ENCODE measurements around the gene SMTNL2.
"Not testable (repeated sequence)": the region's sequence is repeated elsewhere in the genome, so short reads cannot be mapped to it uniquely, and the experiment has no call there.

Gene SMTNL2

GRCh38 chr17:4598776-4599504 lies 14.6 kb downstream of the SMTNL2 start:
- Mint-ChIP-seq H3K4me3 (no peak overlapping the region), H3K36me3 (no peaks in the 10 kb centered on the region), H3K27ac (no peak overlapping the region), H3K9me3 (no peaks in the 10 kb centered on the region), H3K4me1 (peaks cover 4% of the 10 kb centered on the region), H3K27me3 (no peaks in the 10 kb centered on the region)

GRCh38 chr17:4599505-4600281 lies 15.4 kb downstream of the SMTNL2 start:
- H3K4me1 Mint-ChIP-seq: peaks cover 4% of the 10 kb centered on the region
- no peaks in the 10 kb centered on the region for H3K9me3 Mint-ChIP-seq
- H3K27me3 Mint-ChIP-seq: no peaks in the 10 kb centered on the region
- H3K27ac Mint-ChIP-seq: no peak overlapping the region
- no peak overlapping the region for H3K4me3 Mint-ChIP-seq
- no peaks in the 10 kb centered on the region for H3K36me3 Mint-ChIP-seq

- H3K27me3 Mint-ChIP-seq: no peaks in the 10 kb centered on the region
- H3K4me1 Mint-ChIP-seq: no peaks in the 10 kb centered on the region
- H3K36me3 Mint-ChIP-seq: no peaks in the 10 kb centered on the region
- no peak overlapping the region for H3K27ac Mint-ChIP-seq
- H3K9me3 Mint-ChIP-seq: no peaks in the 10 kb centered on the region
- H3K4me3 Mint-ChIP-seq: no peak overlapping the region
Measured at GRCh38 chr17:4600563-4600962, 16.2 kb downstream of the SMTNL2 start.

GRCh38 chr17:4601326-4601725 lies 17.0 kb downstream of the SMTNL2 start:
- H3K4me1 Mint-ChIP-seq: no peaks in the 10 kb centered on the region
- H3K27me3 Mint-ChIP-seq: no peaks in the 10 kb centered on the region
- no peaks in the 10 kb centered on the region for H3K36me3 Mint-ChIP-seq
- H3K4me3 Mint-ChIP-seq: no peak overlapping the region
- no peaks in the 10 kb centered on the region for H3K9me3 Mint-ChIP-seq
- H3K27ac Mint-ChIP-seq: no peak overlapping the region

GRCh38 chr17:4602041-4602440 lies 17.7 kb downstream of the SMTNL2 start:
- Mint-ChIP-seq H3K4me3 (no peak overlapping the region), H3K27me3 (no peaks in the 10 kb centered on the region), H3K9me3 (no peaks in the 10 kb centered on the region), H3K27ac (no peak overlapping the region), H3K36me3 (no peaks in the 10 kb centered on the region), H3K4me1 (no peaks in the 10 kb centered on the region)

GRCh38 chr17:4604111-4604644 lies 19.8 kb downstream of the SMTNL2 start:
- Mint-ChIP-seq H3K27ac (no peak overlapping the region), H3K27me3 (peaks cover 4% of the 10 kb centered on the region), H3K4me1 (no peaks in the 10 kb centered on the region), H3K36me3 (no peaks in the 10 kb centered on the region), H3K9me3 (no peaks in the 10 kb centered on the region), H3K4me3 (no peak overlapping the region)

- H3K27ac Mint-ChIP-seq, H3K27me3 Mint-ChIP-seq, H3K4me1 Mint-ChIP-seq, H3K36me3 Mint-ChIP-seq, H3K4me3 Mint-ChIP-seq, H3K9me3 Mint-ChIP-seq: not testable (repeated sequence)
Measured at GRCh38 chr17:4604736-4605135, 20.4 kb downstream of the SMTNL2 start.

GRCh38 chr17:4605826-4606225 lies 21.5 kb downstream of the SMTNL2 start:
- Mint-ChIP-seq H3K4me3 (no peak overlapping the region), H3K27ac (no peak overlapping the region), H3K9me3 (no peaks in the 10 kb centered on the region), H3K4me1 (no peaks in the 10 kb centered on the region), H3K27me3 (peaks cover 6% of the 10 kb centered on the region), H3K36me3 (no peaks in the 10 kb centered on the region)

- Mint-ChIP-seq H3K4me1 (no peaks in the 10 kb centered on the region), H3K4me3 (no peak overlapping the region), H3K27ac (no peak overlapping the region), H3K9me3 (no peaks in the 10 kb centered on the region), H3K27me3 (peaks cover 6% of the 10 kb centered on the region), H3K36me3 (no peaks in the 10 kb centered on the region)
Measured at GRCh38 chr17:4607261-4607741, 23.0 kb downstream of the SMTNL2 start.

GRCh38 chr17:4607773-4608187 lies 23.5 kb downstream of the SMTNL2 start:
- H3K9me3 Mint-ChIP-seq: no peaks in the 10 kb centered on the region
- H3K36me3 Mint-ChIP-seq: no peaks in the 10 kb centered on the region
- no peak overlapping the region for H3K27ac Mint-ChIP-seq
- no peak overlapping the region for H3K4me3 Mint-ChIP-seq
- H3K4me1 Mint-ChIP-seq: no peaks in the 10 kb centered on the region
- peaks cover 6% of the 10 kb centered on the region for H3K27me3 Mint-ChIP-seq

GRCh38 chr17:4609761-4610160 lies 25.4 kb downstream of the SMTNL2 start:
- peaks cover 6% of the 10 kb centered on the region for H3K27me3 Mint-ChIP-seq

GRCh38 chr17:4610162-4610561 lies 25.8 kb downstream of the SMTNL2 start:
- H3K4me1 Mint-ChIP-seq: no peaks in the 10 kb centered on the region
- no peaks in the 10 kb centered on the region for H3K36me3 Mint-ChIP-seq
- H3K4me3 Mint-ChIP-seq: no peak overlapping the region
- H3K27ac Mint-ChIP-seq: no peak overlapping the region
- no peaks in the 10 kb centered on the region for H3K9me3 Mint-ChIP-seq
- peaks cover 6% of the 10 kb centered on the region for H3K27me3 Mint-ChIP-seq

More at GRCh38 chr17:4609761-4610160, 25.4 kb downstream of the SMTNL2 start:
- H3K4me1 Mint-ChIP-seq: no peaks in the 10 kb centered on the region
- no peaks in the 10 kb centered on the region for H3K9me3 Mint-ChIP-seq
- no peaks in the 10 kb centered on the region for H3K36me3 Mint-ChIP-seq
- no peak overlapping the region for H3K27ac Mint-ChIP-seq
- H3K4me3 Mint-ChIP-seq: no peak overlapping the region

- Mint-ChIP-seq H3K9me3 (no peaks in the 10 kb centered on the region), H3K36me3 (no peaks in the 10 kb centered on the region), H3K4me1 (no peaks in the 10 kb centered on the region), H3K27ac (no peak overlapping the region), H3K4me3 (no peak overlapping the region), H3K27me3 (peaks cover 6% of the 10 kb centered on the region)
Measured at GRCh38 chr17:4610656-4611055, 26.3 kb downstream of the SMTNL2 start.

- Mint-ChIP-seq H3K4me1 (no peaks in the 10 kb centered on the region), H3K9me3 (no peaks in the 10 kb centered on the region), H3K4me3 (no peak overlapping the region), H3K27me3 (no peaks in the 10 kb centered on the region), H3K36me3 (no peaks in the 10 kb centered on the region), H3K27ac (no peak overlapping the region)
Measured at GRCh38 chr17:4616476-4616875, 32.1 kb downstream of the SMTNL2 start.

GRCh38 chr17:4617090-4617489 lies 32.8 kb downstream of the SMTNL2 start:
- H3K9me3 Mint-ChIP-seq: no peaks in the 10 kb centered on the region
- H3K27ac Mint-ChIP-seq: no peak overlapping the region
- no peak overlapping the region for H3K4me3 Mint-ChIP-seq
- no peaks in the 10 kb centered on the region for H3K4me1 Mint-ChIP-seq
- no peaks in the 10 kb centered on the region for H3K27me3 Mint-ChIP-seq
- no peaks in the 10 kb centered on the region for H3K36me3 Mint-ChIP-seq

All from activated naive CD4-positive, alpha-beta T cell treated with anti-CD3 and anti-CD28 coated beads, Interleukin-2, amount 50 U/mL, for 24 hours (primary cell).